Mesenteric fat pad (tissue), 1 donor: ENCODE data around the gene FOCAD. TPM values are rescaled to one million over a fixed set of nuclear protein-coding genes. Genes with fewer than 3 reads are reported as not detected.

Source experiments
- DNase-seq: peaks from one replicate; pipeline ENCODE4 v3.0.0-alpha.2; 2020; ENCODE audit warnings: low spot score
- total RNA-seq: library from RNA; stranded (reverse); fragmentation: NEBNext Ultra II Directional; extraction: Animal tissue kit (Norgen Biotek cat#: 25700); gene quantifications from one replicate; pipeline ENCODE4 v1.2.1, GENCODE V29; 2021
- donor health status: DM: yes; HTN: yes; CAD: no.

FOCAD gene
- total RNA-seq, 1 donor from 2014 or later: 21.6 TPM

GRCh38 chr9:20729523-20729922 is 45.5 kb downstream of the FOCAD start:
- no peak for DNase-seq

DNA sequence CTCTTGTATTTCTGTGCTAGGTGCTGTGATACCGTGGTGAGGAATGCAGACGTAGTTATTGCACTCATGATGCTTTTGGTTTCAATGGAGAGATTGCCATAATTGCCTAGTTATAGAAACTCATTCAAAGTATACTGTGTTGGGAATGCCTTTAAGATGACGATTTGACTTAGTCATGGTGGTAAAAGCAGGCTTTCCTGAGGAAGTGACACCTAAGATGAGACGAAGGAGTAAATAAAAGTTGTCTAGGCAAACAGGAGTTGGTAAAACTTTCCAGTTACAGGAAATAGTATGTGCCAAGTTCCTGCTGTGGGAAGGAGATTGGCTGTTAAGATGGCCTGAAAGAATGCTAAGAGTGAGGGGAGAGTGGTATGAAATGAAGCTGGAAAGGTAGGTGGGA is 48.1 kb downstream of the FOCAD start:
- no peak for DNase-seq

DNA sequence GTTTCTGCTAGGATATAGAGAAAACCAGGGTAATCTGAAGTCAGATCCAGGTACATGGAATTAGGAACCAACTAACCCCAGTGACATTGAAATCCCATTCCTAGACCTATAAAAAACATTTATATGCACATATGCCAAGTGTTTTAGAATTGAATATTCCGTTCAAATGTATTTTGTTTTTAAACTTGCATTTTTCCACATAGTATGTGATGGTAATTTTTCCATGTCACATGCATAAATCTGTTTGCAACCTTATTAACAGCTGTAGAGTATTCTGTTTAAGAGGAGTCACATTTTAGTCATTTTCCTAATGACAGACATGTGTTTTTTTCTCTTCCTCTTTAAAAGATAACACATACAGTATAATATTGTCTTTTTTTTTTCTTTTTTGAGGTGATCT is 50.2 kb downstream of the FOCAD start:
- DNase-seq: no peak

GRCh38 chr9:20740304-20740703 is 56.2 kb downstream of the FOCAD start:
- DNase-seq: no peak

DNA sequence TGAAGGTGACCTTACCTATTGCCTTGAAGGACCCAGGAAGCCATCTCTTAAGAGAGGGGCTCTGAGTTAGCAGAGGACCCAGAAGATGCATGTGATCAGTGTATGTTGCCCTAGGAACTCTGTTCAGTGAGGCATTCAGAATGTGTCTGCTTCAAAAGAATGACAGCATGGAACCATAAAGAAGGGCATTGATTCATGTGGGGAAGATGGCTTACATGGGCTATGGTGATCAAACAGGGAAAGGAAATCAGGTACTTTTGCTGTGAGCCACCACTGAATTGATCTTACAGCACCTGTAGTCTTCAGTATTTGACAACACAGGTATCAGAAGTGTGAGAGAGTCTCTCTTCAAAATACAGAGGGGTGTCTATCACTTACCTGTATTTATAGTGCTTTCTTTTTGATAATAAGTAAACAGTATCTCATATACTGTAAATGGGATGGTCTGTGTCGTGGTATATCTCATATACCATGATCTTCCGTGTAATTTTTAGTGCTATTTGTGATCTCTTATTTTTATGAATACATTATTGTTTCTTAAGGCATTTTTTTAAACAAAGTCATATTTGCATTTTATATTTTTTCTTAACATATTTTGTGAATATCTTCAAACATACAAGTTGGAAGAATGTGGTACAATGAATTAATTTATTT is 57.0 kb downstream of the FOCAD start:
- no peak for DNase-seq

- no peak for DNase-seq
Measured at GRCh38 chr9:20742833-20743232, 58.8 kb downstream of the FOCAD start.

- DNase-seq: no peak
Measured at GRCh38 chr9:20744036-20744630, 60.1 kb downstream of the FOCAD start.

- no peak for DNase-seq
Measured at GRCh38 chr9:20746967-20747366, 62.9 kb downstream of the FOCAD start.

- DNase-seq: no peak
Measured at GRCh38 chr9:20749496-20750198, 65.6 kb downstream of the FOCAD start.

DNA sequence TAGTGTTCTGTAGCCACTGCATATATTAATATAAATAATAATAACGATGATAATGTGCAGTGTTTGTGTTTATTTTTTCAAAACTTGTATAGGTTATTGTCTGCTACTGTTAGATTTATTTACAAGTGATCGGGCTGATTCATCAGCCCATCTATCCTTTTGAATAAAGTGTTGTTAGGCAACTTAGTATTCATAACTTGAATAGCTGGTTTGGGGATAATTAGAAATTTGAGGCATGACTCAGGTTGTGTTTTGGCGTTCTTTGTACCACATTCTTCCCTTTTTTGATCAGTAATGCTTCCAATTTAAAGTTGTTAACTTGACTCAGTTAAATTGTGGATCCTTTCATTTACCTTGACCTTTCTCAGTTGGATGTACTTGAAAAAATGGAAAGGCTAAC is 69.7 kb downstream of the FOCAD start:
- DNase-seq: no peak

DNA sequence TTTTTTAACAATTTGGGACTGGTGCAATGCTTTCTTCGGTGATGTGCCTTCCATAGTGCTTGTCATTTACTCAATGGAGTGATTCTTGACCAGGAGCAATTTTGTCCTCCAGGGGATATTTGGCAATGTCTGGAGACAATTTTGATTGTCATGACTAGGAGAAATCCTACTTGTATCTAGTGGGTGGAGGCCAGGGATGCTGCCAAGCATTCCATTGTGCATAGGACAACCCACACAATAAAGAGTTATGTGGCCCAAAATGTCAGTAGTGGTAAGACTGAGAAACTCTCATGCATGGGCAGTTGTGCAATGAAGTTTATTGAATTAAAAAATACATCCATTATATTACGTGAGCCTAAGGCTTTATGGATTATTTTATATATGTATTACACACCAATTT is 70.5 kb downstream of the FOCAD start:
- no peak for DNase-seq

- DNase-seq: no peak
Measured at GRCh38 chr9:20760246-20760891, 76.3 kb downstream of the FOCAD start.

DNA sequence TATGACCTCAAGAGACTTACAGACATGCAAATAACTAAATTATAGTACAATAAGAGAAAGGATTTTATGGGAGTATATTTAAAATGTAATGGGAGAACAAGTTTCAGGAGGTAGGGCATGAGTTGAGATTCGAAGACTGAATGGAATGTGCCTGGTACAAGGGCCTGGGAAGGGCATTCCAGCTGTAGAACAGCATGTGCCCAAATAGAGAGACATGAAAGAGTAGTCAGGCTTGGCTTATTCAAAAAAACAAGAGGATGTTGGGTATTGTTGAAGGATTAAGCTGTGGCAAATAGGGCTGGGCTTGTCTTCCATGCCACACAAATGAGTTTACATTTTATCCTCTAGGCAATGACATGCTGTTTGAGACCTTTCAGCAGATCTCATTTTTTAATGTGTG is 86.9 kb downstream of the FOCAD start:
- no peak for DNase-seq

DNA sequence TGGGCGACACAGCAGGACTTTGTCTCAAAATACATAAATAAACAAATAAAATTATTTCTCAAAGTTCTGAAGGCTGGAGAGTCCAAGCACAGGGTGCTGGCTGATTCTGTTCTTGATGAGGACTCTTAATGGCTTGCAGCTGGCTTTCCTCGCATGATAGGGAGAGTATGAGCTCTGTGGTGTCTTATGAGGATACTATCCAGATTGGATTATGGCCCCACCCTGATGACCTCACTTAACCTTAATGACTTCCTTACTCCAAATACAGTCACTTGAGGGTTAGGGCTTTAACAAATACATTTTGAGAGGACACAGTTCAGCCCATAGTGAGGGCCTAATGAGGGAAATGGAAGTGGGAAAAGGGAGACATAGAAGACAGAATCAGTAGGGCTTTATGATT is 87.7 kb downstream of the FOCAD start:
- DNase-seq: no peak

DNA sequence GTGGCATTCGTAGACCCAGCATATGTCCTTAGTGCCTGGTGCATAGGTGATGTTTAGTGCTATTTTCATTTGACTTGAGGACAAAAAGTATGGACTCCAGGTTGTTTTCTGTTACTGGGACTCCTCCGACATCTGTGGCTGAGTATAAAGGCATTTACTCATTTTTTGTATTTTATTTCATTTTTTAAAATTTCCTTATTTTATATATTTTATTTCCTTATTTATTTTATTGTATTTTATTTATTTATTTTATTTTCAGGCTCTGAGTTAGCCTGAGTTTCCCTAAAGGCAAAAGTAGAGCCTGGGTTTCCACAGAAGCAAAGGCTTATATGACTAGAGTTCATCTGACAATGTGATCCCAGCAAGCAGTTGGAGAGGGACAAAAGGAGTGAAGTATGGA is 91.6 kb downstream of the FOCAD start:
- DNase-seq: no peak

DNA sequence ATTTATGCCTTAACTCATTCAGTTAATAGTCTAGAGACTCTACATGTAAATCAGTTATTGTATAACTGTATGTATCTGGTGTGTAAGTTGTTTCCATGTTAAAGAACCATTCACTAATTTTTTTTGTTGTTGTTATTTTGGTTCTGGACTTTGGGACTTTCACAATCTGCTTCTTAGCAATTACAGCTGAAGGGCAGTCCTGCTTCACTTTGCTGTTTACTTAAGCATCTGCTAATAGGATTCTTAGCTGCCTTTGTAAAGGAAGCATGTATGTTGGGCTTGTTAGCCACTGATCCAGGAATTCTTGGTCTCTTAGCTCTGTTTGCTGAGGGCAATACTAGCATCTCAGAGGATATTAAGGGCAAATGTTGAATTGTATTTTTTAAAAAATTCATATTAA is 97.0 kb downstream of the FOCAD start:
- no peak for DNase-seq

GRCh38 chr9:20782289-20782688 is 98.2 kb downstream of the FOCAD start:
- no peak for DNase-seq

- DNase-seq: no peak
Measured at GRCh38 chr9:20783057-20784038, 99.3 kb downstream of the FOCAD start.

DNA sequence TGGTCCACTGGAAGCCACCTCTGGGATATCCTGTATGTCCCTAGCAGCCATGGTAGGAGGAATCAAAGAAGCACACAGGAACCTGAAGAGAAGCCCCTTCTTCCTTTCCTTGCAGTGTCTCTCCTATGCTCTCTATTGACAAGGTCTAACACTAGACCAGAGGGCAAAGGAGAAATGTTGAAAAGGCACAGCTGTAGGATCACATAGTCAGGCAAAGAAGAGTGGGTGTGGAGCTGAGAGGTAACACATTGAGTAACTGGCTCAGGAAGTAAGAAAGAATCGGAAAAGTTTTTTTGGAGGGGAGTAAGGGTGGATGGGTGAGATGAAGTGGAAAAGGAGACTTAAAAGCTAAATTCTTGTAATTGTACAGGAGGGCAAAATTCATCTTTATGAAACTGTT is 100.1 kb downstream of the FOCAD start:
- DNase-seq: no peak

- no peak for DNase-seq
Measured at GRCh38 chr9:20786807-20787206, 102.7 kb downstream of the FOCAD start.
